Thyroid gland (tissue), 4 donors: Measurements from ENCODE around the gene CTBP1. TPM values are rescaled to one million over a fixed set of nuclear protein-coding genes. Genes with fewer than 3 reads are reported as not detected.
A peak's percentile ranks its signal among the peaks of the same experiment; 100 is the strongest.

ENCODE experiments used
- DNase-seq, 2 donors: peaks; one replicate each; pipeline ENCODE4 v3.0.0-alpha.2; 2019
- H3K27ac ChIP-seq, 3 donors: fragments of 200-600 bp; sonication (generic); 1 replicate in 2 of 3; 2 replicates in 1 of 3; pipeline ENCODE4 v1.5.1; 2016 to 2019; ENCODE audit warnings: mild to moderate bottlenecking in 1 of 3, moderate library complexity in 1 of 3
- H3K27me3 ChIP-seq: fragments of 200-600 bp; sonication (generic); one replicate; pipeline ENCODE4 v1.5.1; 2019
- H3K36me3 ChIP-seq, 2 donors: fragments of 200-600 bp; sonication (generic); one replicate each; pipeline ENCODE4 v1.5.1; 2016 to 2019
- H3K4me1 ChIP-seq, 2 donors: fragments of 200-600 bp; sonication (generic); one replicate each; pipeline ENCODE4 v1.5.1; 2017 to 2019
- H3K4me3 ChIP-seq, 3 donors: fragments of 200-600 bp; sonication (generic); replicated peaks in 1 of 3; 1 replicate in 2 of 3; 2 replicates in 1 of 3; pipeline ENCODE4 v1.5.1; 2016; ENCODE audit warnings: mild to moderate bottlenecking in 1 of 3
- H3K9me3 ChIP-seq: fragments of 200-600 bp; sonication (generic); one replicate; pipeline ENCODE4 v1.5.1; 2017
- CTCF ChIP-seq, 6 experiments: fragments of 200-600 bp in 3 of 6; fragments of 450-650 bp in 3 of 6; sonication (generic) in 3 of 6; IDR thresholded peaks; one replicate each; pipeline ENCODE4 v1.5.1; 2016 to 2019; ENCODE audit warnings: antibody characterized with exemption in 6 of 6, mild to moderate bottlenecking in 2 of 6, inconsistent platforms in 1 of 6, moderate library complexity in 1 of 6
- POLR2A ChIP-seq, 2 donors: fragments of 450-650 bp; IDR thresholded peaks; one replicate each; pipeline ENCODE4 v1.6.1; 2017; ENCODE audit warnings: antibody characterized with exemption in 2 of 2, mild to moderate bottlenecking in 2 of 2, moderate library complexity in 1 of 2
- WGBS, 2 donors: methylation state at CpG; one replicate each; pipeline ENCODE4 v1.1.5; 2017; 5-methylcytosine and 5-hydroxymethylcytosine counted together
- intact Hi-C: fragments of 100-400 bp; cut with DNase I; formaldehyde crosslinking; loops from one replicate; pipeline ENCODE4 v1.15.1; 2023
- total RNA-seq, 4 donors: library from RNA; depleted of rRNA; stranded (reverse); fragments of >200 nt; gene quantifications; one replicate each; pipeline ENCODE4 v1.2.3, GENCODE V29; 2016

CTBP1 gene
- total RNA-seq, 4 donors from 2014 or later = 102 to 226 (median 177) TPM

GRCh38 chr4:1212546-1213335 is 36.2 kb downstream of the CTBP1 start:
- Histone ChIP-seq H3K27ac (peak overlapping the region in 2 of 3 donors; percentile 25 to 68), H3K4me1 (peaks cover 51 to 65% of the 10 kb centered on the region in 2 donors), H3K4me3 (no peak overlapping the region), H3K36me3 (peaks cover 30 to 37% of the 10 kb centered on the region in 2 donors), H3K9me3 (no peaks in the 10 kb centered on the region), H3K27me3 (no peaks in the 10 kb centered on the region)
- intact Hi-C loops = no loop called here
- DNase-seq = peak; percentile 32 to 34
- WGBS, 2 donors = 64 to 79% methylated on average over 8 to 13 of the region's 20 CpGs
- TF ChIP-seq CTCF (IDR thresholded peaks at IDR 0.05) (no peak), POLR2A (IDR thresholded peaks at IDR 0.05) (no peak)

- Histone ChIP-seq H3K9me3 (no peaks in the 10 kb centered on the region), H3K27ac (peak overlapping the region in 2 of 3 donors; percentile 25 to 68), H3K27me3 (no peaks in the 10 kb centered on the region), H3K4me1 (peaks cover 52 to 66% of the 10 kb centered on the region in 2 donors), H3K4me3 (no peak overlapping the region), H3K36me3 (peaks cover 30 to 37% of the 10 kb centered on the region in 2 donors)
- 46 to 77% methylated on average over 13 to 20 of the region's 34 CpGs for WGBS, 2 donors
- peak; percentile 80 for DNase-seq
- intact Hi-C loops = no loop called here
- TF ChIP-seq CTCF (IDR thresholded peaks at IDR 0.05) (no peak), POLR2A (IDR thresholded peaks at IDR 0.05) (no peak)
Observed at GRCh38 chr4:1211891-1212545, 36.9 kb downstream of the CTBP1 start.

GRCh38 chr4:1211371-1211770 is 37.6 kb downstream of the CTBP1 start:
- no peaks in the 10 kb centered on the region for H3K9me3 ChIP-seq
- DNase-seq = no peak
- TF ChIP-seq CTCF (IDR thresholded peaks at IDR 0.05) (no peak), POLR2A (IDR thresholded peaks at IDR 0.05) (no peak)
- H3K36me3 ChIP-seq = peaks cover 30 to 37% of the 10 kb centered on the region in 2 donors
- intact Hi-C loops = no loop called here
- peaks cover 52 to 61% of the 10 kb centered on the region in 2 donors for H3K4me1 ChIP-seq
- H3K27ac ChIP-seq = peak overlapping the region in 1 of 3 donors; percentile 68
- 92 to 94% methylated on average over 13 of the region's 13 CpGs for WGBS, 2 donors
- H3K4me3 ChIP-seq = no peak overlapping the region
- H3K27me3 ChIP-seq = no peaks in the 10 kb centered on the region

- peaks cover 30 to 35% of the 10 kb centered on the region in 2 donors for H3K36me3 ChIP-seq
- intact Hi-C loops = no loop called here
- H3K27me3 ChIP-seq = no peaks in the 10 kb centered on the region
- H3K4me1 ChIP-seq = peaks cover 52 to 61% of the 10 kb centered on the region in 2 donors
- H3K27ac ChIP-seq = peak overlapping the region in 1 of 3 donors; percentile 68
- no peak overlapping the region for H3K4me3 ChIP-seq
- no peaks in the 10 kb centered on the region for H3K9me3 ChIP-seq
- no peak for TF ChIP-seq POLR2A (IDR thresholded peaks at IDR 0.05)
- no peak for TF ChIP-seq CTCF (IDR thresholded peaks at IDR 0.05)
- no peak for DNase-seq
- WGBS, 2 donors = 81 to 91% methylated on average over 6 to 9 of the region's 10 CpGs
Observed at GRCh38 chr4:1210971-1211370, 38.0 kb downstream of the CTBP1 start.
